Cardiac septum (tissue), 1 donor: ENCODE measurements around the gene EHF. TPM values are rescaled to one million over a fixed set of nuclear protein-coding genes. Genes with fewer than 3 reads are reported as not detected.
"Not testable (repeated sequence)": the region's sequence is repeated elsewhere in the genome, so short reads cannot be mapped to it uniquely, and the experiment has no call there.

Source experiments
- DNase-seq: peaks from one replicate; pipeline ENCODE4 v3.0.0-alpha.2; 2020; ENCODE audit warnings: low spot score
- intact Hi-C: fragments of 100-400 bp; cut with DNase I; formaldehyde crosslinking; loops from one replicate; pipeline ENCODE4 v1.14.0; 2022
- long read RNA-seq: library from polyadenylated mRNA; unstranded; transcript quantifications from one replicate; pipeline ENCODE4 v2.0.0, GENCODE V29; 2021
- total RNA-seq: library from RNA; stranded (reverse); fragmentation: NEBNext Ultra II Directional; extraction: Animal tissue kit (Norgen Biotek cat#: 25700); gene quantifications from one replicate; pipeline ENCODE4 v1.2.1, GENCODE V29; 2021
- donor health status: DM: no; HTN: no; CAD: no.

The EHF gene
- total RNA-seq = 0.08 TPM
- long read RNA-seq, partial matches to known transcripts = 0 of 1 reads
- long read RNA-seq, other reads (novel, unspliced or antisense) = 0 of 1 reads

DNA sequence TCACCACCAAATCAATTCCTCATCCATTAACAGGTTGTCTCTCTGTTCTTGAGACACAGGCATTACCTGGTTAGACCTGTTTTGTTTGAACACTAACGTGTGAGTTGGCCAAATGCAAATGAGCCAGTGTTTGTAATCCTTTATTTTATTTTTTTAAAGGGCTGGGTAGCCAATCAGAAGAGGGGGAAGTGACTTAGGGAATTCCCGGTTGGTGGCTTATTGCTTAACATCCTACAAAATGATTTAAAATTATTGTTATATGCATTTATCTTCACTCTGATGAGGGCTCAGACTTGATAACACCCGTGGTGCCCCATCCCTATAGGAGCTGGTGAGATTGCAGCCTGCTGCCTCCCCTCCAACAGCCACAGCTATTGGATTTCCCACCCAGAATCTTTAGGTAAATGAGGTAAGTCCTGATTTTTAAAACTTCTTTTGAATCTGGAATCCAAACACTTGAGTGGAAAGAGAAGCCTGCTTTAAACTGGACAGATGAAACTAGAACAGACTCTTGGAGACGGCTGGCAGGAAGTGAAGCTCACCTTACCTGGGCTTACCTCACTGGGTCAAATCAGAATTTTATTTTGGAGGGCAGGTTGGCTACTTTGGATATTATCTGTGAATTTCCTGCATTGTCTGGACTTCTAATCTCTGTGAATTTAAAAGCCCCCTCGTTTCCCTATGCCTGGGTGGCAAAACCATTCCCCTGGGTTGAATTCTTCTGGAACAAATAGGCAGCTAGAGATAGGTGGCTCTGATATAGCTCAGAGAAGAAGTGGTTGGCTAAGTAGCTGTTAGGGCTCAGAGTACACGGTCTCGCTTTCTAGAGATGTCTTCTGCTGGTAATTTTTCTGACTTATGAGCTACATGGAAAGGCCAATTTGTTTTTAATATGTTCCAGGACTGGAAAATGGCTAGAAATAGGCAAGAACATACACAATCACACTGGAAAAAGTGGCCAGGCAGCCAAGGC lies at the start of gene EHF:
Gene EHF, plus strand, starts transcription at position 274 of the 973 bp plus-strand sequence. CDS start 21,538 bp downstream, outside the sequence.
- intact Hi-C loops = no loop called here
- no peak for DNase-seq

DNA sequence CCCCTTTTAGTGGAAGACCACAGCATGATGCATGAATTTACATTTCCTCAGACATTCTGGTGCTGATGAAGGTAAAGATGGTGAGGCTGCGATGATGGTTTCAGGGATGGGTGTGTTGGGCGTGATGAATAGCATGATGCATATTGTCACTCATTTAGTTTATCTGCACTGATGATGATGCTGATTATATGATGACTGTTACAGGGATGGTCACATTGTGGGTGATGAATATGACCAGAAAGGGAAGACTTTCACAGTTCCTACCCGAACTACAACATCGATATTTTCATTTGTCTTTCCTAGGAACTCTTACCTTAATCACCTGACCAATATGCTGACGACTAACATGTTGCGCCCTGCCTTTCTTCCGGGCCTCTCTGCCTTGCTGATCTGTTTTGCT lies 47.4 kb upstream of the EHF start:
- no peak for DNase-seq
- intact Hi-C loops = no loop called here

DNA sequence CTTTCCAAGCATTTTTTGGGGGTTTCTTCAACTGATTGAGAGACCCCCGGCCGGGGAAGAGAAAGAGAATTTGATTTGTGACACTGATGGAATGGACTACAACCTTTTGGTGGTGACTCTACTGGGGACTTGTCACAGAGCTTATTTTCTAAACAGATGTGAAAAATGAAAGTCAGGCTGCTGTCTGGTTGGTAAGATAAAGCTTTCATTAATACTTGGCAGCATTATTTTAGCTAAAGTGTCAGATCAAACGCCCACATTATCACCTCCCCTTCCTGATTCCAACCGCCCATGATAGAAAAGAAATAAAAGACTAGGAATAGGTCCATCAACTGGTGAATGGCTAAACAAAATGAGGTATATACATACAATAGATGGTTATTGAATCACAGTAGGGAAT lies 45.6 kb upstream of the EHF start:
- intact Hi-C loops = no loop called here

DNA sequence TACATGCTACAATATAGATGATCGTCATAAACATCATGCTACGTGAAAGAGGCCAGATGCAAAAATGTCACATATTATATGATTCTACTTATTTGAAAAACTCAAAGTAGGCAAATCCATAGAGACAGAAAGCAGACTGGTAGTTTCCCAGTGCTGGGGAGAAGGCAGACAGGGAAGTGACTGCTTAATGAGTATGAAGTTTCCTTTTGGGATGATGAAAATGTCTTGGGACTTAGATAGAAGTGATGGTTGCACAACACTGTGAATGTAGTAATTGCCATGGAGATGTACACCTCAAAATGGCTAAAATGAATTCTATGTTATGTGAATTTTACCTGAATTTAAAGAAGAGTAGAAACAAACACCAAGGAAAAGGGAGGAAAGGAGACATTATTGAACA lies 45.2 kb upstream of the EHF start:
- DNase-seq = no peak
- intact Hi-C loops = no loop called here

More for the DNA sequence above, 45.6 kb upstream of the EHF start:
- DNase-seq = no peak

DNA sequence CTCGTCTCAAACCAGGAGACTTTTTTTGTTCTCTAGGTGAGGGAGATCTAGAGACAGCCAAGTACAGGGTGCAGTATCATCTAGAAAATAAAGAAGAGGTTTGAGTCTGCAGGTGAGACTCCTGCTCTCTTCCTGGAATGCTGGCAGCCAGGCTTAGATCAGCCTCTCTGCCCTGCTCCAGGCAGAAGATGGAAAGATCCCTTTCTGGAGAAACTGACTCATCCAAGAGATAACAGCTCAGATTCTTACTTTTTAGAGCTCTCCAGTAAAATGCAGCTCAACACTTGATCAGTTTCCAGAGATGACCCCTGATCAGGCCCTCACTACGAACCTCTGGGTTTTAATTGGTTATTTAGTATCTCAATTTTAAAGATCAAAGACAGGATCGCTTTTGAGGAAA lies 44.6 kb upstream of the EHF start:
- no peak for DNase-seq
- intact Hi-C loops = no loop called here

DNA sequence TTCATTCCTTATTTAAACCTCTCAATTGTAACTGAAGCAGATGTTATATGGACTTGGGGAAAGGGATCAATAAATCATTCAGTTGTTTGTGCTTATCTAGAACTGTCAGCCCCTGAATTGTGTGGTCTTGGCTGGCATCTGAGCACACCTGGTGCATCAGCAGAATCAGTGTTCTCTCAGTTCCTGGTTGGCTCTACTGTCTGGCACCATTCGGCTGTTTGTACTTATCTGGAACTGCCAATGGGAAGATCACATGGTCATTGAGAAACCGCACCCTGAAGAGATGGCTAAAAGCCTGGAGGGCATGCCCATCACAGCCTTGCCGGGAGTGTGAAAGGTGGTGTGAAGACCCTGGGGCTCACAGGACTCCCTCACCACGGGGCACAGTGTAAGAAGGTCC lies 37.1 kb upstream of the EHF start:
- intact Hi-C loops = no loop called here
- DNase-seq = no peak

DNA sequence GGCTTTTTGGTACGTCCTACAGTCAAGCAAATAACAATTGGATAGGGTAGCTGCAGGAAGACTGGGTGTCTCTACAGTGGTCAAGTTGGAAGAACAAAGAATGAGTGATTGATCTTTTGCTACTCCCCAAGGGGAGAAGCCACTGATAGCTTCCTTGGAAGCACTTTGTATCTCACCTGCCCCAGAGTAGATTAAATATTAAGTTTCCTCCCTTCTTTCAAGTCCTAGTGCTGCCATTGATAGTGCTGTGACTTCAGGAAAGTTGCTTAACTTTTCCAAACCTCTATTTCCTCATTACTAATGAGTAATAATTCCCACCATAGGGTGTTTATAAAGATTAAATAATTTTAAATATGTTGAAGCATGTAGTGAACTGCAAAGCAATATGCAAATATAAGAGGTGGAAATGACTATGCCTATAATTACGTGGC lies 35.6 kb upstream of the EHF start:
- no peak for DNase-seq

DNA sequence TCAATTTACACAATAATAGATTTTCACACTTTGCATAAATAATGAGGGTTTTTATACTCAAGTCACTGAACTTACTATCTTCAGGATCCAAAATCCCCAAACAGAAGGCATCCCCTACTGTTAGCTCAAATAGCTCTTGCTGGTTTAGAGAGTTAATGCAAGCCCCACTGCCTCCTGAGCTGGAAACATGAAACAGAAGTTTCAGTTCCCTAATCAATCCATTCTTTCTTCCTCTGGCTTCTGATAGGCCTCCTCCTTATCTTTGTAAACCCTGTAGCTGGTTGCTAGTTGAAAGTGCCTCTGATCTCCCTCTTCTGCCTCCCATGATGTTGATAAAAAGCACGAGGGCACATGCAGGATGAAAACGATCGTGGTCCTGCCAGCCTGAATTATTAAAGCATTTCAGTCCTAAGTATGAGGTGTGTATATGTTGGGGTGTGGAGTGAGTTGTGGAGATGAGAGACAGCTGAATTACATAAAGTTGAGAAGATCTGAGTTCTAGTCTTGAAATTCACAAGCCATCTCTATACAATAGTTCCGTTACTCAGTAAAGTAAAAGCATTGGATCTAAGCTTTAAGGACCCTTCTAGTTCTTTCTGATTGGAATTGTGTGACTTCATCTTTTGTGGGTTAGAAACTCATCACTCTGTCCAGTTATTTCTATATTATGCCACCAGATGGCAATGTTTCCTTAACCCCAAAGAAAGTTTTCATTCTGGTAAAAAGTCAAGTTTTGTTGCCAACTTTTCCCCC lies 35.0 kb upstream of the EHF start:
- intact Hi-C loops = loop anchor here (1.0 to 5.0 kb wide), 2 partner anchors 304 to 816 kb away; no protein-coding TSS in a partner anchor
- DNase-seq = no peak

More for the DNA sequence above, 35.6 kb upstream of the EHF start:
- intact Hi-C loops = loop anchor here (5.0 kb wide), 1 partner anchor 817 kb away; no protein-coding TSS in a partner anchor

DNA sequence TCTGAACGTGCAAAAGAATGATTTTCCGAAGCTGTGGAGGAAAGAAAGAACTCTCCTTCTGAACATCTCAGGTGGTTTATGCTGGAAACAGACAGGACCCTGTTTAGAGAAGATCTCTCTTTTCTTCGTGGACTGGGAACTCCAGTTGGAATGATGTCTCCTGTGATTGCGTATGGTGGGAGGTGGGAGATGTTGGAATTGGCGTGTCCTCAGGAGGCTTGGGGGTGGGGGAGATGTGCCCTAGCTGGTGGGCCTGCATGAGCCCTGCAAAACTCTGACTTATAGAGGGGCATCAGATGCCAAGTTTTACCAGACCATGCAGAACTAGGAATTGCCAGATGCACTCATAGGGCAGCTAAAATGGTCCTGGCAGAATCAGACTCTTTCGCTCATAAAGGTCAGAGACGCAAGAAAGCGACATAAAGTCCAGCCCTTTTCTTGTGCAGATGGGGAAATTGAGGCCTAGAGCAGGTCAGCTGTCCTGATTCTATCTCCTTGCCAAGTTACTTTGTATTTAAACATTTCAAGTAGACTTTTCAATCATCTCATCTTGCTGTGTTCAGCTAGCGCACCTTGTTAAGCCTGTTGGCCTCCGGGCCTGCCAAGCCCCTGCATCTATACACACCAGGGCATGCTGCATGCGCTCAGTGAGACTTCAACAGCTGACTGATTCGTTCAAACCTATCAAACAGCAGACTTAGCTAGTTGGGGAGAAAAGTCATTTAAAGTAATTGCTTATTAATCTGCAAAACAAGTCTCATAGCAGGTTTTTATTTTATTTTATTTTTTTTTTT lies 34.2 kb upstream of the EHF start:
- intact Hi-C loops = loop anchor here (1.0 to 5.0 kb wide), 2 partner anchors 304 to 816 kb away; no protein-coding TSS in a partner anchor
- no peak for DNase-seq

DNA sequence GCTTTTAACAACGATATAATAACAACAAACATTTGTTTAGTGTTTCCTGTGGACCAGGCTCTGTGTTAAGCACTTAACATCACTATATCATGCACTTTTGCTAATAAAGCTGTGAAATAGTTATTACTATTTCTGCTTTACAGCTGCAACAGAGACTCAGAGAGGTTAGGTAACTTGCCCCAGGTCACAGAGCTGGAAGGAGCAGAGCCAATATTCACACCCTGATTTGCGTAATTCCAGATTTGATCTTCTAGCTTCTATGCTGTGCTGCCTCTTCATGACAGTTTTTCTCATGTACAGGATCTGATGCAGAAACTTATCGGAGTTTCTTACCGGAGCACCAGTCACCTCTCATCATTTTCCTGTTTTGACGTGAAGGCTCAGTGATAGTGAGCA lies 33.6 kb upstream of the EHF start:
- DNase-seq = no peak
- intact Hi-C loops = loop anchor here (5.0 kb wide), 1 partner anchor 815 kb away; no protein-coding TSS in a partner anchor

DNA sequence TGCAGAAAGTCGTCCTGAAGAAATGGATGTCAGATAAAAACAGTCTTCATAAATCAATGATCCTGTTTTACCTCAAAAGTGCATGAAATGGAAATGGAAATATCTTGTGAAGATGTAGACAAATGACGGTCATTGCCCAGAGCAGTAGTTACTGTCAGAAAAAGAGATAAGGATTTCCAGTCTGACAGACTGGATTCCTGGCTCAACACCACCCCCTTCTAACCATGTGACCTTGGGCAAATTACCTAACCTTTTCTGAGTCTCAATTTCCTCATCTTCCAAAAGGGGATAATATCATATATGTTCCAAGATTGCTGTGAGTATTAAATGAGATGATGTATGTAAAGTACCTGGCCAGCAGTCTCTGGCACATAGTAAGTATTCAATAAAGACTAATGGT lies 32.9 kb upstream of the EHF start:
- intact Hi-C loops = loop anchor here (5.0 kb wide), 1 partner anchor 814 kb away; no protein-coding TSS in a partner anchor
- DNase-seq = no peak

DNA sequence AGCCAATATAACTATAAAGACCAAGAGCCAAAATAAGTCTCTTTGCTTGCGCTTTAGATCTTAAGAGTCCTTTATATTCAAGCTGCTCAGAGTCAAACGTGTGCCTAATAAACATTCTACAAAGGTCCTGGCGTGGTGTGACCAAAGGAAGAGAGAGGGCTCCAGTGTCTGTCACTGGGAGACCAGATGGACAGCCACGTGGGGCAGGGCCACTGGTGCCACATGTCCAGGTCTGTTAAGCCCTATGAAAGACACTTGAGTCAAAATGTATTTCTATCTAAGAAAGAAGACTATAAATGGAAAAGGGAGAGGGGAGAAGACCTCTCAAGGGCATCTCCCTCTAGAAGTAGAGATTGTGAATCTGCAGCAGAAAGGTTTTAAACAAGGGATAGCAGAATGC lies 32.2 kb upstream of the EHF start:
- DNase-seq = no peak
- intact Hi-C loops = loop anchor here (5.0 kb wide), 1 partner anchor 814 kb away; no protein-coding TSS in a partner anchor

DNA sequence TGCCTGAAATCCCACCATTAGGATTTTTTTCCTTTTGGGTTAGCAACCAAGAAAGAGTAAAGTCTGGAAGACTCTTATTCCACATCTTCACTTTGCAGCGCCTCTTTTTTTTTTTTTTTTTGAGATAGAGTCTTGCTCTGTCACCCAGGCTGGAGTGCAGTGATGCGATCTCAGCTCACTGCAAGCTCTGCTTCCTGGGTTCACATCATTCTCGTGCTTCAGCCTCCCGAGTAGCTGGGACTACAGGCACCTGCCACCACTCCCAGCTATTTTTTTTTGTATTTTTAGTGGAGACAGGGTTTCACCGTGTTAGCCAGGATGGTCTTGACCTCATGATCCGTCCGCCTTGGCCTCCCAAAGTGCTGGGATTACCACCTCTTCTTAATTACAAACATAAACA lies 31.7 kb upstream of the EHF start:
- intact Hi-C loops = loop anchor here (5.0 kb wide), 1 partner anchor 813 kb away; no protein-coding TSS in a partner anchor
- not testable (repeated sequence) for DNase-seq

DNA sequence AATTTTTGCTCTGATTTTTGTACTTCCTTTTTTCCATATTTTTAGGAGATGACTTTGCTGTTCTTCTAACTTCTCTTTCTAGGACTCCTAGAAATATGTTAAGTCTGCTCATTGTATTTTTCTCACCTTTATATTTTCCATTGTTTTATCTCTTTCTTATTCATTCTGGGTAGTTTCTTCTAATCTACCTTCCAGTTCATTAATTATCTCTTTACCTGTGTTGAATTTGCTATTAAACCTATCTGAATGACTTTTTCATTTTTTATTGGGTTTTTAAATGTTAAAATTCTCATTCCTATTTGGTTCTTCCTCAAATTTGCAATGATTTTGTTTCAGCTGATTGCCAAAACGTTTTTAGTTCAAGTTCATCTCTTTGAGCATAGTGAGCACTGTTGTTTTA lies 27.8 kb upstream of the EHF start:
- no peak for DNase-seq
- intact Hi-C loops = no loop called here

DNA sequence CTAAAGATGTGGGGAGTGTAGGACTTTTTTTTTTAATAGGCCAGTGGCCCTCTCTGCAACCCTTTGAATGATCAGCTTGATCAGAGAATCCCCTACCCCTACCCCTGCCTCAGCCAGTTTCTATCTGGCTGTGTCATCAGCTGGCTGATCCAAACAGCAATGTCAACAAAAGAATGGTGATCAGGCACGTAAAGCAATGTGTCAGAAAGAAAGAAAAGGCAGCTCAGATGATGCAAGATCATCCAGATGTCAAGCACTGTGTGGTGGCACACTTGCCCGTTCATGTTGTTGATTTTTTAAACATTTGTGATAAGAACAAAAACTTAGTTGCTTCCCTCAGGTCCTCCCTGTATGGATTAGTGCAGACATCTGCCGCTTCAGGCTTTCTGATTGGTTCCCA lies 26.3 kb upstream of the EHF start:
- no peak for DNase-seq
- intact Hi-C loops = no loop called here

DNA sequence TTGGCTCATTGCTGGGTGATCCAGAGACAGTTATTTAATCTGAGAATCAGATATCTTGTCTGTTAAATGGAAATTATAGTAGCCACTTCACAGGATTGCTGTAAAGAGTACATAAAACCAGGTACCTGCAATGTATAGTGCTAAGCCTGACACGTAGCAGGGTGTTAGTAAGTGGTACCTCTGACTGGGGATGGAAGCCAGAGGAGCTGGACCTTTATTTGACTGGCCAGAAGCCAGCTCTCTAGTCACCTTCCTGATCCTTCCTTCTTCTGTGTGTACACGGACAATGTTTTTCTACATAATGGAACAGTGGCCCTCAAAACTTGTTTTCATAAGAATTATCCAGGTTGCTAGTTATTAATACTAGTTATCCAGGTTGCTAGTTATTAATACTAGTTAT lies 25.5 kb upstream of the EHF start:
- intact Hi-C loops = no loop called here
- DNase-seq = no peak

DNA sequence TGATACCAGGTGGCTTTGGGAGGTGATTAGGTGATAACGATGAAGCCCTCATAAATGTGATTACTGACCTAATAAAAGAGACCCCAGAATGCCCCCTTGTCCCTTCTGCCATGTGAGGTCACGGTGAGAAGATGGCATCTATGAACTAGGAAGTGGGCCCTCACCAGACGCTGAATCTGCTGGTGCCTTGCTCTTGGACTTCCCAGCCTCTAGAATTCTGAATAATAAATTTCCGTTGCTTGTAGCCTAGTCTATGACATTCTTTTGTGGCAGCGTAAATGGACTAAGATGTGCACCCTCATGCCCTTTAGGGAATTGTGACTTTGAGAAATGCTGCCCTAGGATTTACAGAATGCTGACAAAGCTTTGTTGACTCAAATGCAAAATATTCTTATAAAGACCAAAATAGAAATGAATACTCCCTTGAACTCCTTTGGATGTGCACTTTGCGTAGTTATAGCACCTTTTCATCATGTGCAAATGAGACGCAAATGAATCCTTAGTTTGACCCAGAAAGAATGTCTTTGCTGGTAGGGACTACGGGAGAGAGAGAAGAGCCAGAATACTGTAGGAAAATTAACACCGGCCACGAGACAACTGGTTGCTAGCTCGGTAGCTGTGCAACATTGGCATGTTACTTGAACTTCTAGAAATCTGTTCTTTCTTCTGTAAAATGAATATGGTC lies 24.8 kb upstream of the EHF start:
- intact Hi-C loops = no loop called here
- DNase-seq = no peak

DNA sequence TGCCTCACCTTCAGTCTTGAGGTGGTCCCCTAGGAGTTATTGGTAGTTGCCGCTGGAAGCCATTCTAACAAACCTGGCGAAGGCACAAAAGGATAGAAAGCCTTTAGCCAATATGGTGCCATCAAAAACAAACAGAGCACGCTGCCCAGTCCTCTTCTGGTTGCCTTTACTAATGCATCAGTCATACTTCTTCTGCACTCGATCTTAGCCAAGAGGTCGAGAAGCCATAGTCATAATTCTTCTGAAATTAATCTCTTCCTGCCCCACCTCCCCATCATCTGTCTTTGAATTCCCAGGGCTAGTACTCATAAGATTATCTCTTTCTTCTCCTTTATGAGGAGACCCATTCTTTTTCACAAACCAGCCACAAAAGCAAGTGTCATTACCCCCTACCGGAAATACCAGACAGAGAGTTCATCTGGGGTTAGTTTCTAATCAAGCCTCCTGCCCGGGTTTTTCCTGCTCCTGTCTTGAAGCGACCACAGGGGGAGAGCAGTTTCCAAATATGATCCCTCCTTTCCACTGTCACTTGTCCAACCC lies 21.4 kb upstream of the EHF start:
- DNase-seq = no peak
- intact Hi-C loops = no loop called here
